Activated CD8-positive, alpha-beta memory T cell treated with anti-CD3 and anti-CD28 coated beads for 4 hours (primary cell): ENCODE results near the gene CTAGE4.
"Not testable (repeated sequence)": the region's sequence is repeated elsewhere in the genome, so short reads cannot be mapped to it uniquely, and the experiment has no call there.

Source experiments
- DNase-seq, 2 donors: peaks; one replicate each; pipeline ENCODE4 v3.0.0-alpha.2; 2020; ENCODE audit warnings: low read depth in 2 of 2

CTAGE4 gene, protein sequence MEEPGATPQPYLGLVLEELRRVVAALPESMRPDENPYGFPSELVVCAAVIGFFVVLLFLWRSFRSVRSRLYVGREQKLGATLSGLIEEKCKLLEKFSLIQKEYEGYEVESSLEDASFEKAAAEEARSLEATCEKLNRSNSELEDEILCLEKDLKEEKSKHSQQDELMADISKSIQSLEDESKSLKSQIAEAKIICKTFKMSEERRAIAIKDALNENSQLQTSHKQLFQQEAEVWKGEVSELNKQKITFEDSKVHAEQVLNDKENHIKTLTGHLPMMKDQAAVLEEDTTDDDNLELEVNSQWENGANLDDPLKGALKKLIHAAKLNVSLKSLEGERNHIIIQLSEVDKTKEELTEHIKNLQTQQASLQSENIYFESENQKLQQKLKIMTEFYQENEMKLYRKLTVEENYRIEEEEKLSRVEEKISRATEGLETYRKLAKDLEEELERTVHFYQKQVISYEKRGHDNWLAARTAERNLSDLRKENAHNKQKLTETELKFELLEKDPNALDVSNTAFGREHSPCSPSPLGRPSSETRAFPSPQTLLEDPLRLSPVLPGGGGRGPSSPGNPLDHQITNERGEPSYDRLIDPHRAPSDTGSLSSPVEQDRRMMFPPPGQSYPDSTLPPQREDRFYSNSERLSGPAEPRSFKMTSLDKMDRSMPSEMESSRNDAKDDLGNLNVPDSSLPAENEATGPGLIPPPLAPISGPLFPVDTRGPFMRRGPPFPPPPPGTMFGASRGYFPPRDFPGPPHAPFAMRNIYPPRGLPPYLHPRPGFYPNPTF

DNA sequence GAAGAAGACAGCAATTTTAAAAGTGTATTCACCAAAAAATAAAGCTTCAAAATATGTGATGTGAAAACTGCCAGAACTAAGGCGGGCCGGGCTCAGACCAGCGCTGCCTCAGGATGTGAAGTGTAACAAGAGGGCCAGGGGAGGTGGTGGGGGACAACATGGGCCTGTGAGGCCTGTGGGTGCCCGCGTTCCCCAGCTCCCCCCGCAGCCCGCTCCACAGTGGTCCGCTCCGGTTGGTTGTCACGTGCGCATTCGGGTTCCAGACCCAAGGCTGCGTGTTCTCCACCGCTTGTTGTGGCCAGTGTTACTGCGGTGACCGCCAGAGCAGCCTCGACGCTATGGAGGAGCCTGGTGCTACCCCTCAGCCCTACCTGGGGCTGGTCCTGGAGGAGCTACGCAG is at the start of gene CTAGE4:
Gene CTAGE4, plus strand, starts transcription at position 301 of the 400 bp plus-strand sequence. Its CDS starts 38 bp downstream, at position 339.
- not testable (repeated sequence) for DNase-seq

DNA sequence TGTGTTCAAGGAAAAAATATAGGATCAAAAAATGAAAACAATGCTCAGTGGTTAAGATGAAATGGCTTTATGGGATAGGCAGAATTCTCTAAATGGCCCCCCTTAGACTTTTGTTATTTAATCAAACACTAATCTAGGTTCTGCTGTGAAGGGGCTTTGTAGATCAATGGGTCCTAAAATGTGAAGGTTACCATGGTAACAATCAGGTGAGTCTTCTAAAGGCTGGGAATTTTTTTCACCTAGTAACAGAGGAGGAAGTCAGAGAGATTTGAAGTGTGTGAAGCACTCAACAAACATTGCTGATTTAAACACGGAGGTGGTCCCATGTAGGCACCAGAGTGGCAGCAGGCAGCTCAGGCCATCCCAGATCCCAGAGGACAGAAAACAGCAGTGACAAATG is 49.1 kb upstream of the CTAGE4 start:
- DNase-seq: no peak

DNA sequence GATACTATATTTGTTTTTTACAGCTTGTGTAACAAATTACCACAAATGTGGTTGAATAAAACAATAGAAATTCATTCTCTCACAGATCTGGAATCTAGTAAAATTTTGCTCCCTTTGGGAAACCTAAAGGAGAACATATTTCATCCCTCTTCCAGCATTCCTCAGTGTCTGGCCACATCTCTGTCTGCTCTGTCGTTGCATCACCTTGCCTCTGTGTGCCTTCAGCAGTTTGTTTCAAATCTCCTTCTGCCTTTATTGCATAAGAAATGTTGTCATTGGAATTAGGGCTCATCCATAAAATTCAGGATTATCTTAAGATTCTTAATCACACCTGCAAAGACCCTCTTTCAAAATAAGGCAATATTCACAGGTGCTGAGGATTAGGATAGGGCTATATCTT is 45.8 kb upstream of the CTAGE4 start:
- DNase-seq: no peak

DNA sequence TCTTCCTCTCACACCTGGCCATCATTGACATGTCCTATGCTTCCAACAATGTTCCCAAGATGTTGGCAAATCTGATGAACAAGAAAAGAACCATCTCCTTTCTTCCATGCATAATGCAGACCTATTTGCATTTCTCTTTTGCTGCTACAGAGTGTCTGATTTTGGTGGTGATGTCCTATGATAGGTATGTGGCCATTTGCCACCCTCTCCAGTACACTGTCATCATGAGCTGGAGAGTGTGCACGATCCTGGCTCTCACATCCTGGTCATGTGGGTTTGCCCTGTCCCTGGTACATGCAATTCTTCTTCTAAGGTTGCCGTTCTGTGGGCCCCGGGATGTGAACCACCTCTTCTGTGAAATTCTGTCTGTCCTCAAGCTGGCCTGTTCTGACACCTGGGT is 41.1 kb upstream of the CTAGE4 start:
- no peak for DNase-seq

DNA sequence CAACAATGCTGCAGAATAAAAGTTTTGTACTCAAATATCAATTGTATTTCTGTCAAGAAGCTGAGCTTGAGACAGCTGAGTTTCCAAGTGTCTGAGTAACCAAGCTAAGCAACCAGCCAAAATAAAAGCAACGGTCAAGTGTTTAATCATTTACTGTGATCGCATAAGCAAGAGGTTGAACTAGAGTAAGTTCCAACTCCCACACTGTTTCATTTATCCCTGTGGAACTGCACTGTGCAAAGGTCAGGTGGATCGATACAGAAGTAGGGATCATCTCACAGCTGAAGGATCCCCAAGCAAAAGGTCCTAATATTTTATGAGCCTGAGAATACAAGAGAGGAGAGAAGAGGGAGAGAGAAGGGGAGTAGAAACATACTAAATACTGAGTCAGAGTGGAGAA is 38.8 kb upstream of the CTAGE4 start:
- DNase-seq: no peak

DNA sequence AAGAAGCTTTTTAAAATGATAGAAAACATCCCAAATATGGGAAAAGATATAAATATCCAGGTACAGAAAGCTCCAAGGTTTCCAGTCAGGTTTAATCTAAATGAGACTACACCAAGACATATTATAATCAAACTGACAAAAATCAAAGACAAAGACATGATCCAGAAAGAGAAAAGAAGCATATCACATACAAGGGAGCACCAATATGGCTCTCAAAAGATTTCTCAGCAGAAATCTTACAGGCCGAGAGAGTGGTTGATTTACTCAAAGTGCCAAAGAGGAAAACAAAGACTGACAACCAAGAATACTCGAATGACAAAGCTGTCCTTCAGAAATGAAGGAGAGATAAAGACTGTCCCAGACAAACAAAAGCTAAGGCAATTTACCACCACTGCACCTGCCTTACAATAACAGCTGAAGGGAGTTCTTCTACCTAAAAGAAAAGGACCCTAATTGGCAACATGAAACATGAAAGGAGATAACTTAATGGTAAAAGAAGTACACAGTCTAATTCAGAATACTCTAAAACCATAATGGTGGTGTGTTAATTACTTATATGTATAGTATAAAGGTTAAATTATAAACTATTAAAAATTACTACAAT is 34.9 kb upstream of the CTAGE4 start:
- DNase-seq: no peak

DNA sequence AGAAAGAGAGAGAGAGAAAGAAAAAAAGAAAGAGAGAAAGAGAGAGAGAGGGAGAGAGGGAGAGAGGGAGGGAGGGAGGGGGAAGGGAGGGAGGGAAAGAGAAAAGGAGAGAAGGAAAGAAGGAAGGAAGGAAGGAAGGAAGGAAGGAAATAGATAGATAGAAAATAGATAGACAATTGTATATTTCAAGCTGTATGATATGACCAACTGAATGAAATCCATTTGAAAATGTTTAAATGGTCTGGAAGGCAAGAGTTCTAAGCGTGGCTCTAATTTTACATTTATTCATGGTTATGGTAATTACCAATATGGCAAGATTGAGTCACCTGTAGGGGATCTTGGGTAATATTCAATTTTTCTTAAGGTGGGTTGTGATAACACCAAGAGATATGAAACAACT is 24.4 kb upstream of the CTAGE4 start:
- no peak for DNase-seq

DNA sequence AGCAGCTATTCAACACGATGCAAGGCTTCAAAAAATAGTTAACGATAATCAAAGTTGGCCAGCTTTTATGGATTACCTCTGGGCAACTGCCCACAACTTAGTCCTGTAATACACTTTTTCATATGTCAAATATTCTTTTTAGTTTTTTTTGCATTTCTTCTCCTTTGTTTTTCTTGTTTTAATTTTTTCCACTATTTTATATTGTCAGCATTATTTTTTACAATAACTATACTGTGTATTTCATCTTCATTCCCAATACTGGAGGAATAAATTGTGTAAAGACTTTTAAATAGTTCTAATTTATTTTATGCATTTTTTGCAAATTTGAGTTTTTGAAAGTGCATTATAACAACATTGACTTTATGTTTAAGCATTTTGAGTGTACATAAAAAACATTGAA is 18.5 kb upstream of the CTAGE4 start:
- no peak for DNase-seq

DNA sequence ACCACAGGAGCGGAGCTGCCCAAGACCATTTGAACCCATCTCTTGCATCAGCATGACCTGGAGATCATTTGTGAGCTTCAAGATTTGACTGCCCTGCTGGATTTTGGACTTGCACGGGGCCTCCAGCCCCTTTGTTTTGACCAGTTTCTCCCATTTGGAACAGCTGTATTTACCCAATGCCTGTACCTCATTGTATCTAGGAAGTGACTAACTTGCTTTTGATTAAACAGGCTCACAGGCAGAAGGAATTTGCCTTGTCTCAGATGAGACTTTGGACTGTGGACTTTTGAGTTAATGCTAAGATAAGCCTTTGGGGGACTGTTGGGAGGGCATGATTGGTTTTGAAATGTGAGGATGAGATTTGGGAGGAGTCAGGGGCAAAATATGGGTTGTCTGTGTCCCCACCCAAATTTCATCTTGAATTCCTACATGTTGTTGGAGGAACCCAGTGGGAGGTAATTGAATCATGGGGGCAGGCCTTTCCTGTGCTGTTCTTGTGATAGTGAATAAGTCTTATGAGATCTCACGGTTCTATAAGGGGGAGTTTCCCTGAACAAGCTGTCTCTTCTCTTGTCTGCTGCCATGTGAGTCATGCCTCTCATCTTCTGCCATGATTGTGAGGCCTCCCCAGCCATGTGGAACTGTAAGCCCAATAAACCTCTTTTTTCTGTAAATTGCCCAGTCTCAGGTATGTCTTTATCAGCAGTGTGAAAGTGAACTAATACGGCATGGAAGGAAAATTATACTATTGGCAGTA is 11.5 kb upstream of the CTAGE4 start:
- DNase-seq: not testable (repeated sequence)

DNA sequence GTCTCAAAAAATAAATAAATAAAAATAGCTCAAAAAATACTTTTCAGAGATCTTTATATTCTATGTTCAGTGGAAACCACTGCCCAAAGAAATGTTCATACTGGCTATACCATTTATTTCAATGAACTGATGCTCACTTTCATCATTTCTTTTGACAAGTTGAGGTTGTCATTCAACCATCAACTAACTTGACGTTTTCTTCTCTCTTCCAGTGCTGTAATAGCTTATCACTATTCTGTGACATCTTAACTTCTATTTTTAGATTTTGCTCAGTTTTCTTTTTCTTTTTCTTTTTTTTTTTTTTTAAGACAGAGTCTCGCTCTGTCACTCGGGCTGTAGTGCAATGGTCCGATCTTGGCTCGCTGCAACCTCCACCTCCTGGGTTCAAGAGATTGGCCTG is 8.7 kb upstream of the CTAGE4 start:
- no peak for DNase-seq

DNA sequence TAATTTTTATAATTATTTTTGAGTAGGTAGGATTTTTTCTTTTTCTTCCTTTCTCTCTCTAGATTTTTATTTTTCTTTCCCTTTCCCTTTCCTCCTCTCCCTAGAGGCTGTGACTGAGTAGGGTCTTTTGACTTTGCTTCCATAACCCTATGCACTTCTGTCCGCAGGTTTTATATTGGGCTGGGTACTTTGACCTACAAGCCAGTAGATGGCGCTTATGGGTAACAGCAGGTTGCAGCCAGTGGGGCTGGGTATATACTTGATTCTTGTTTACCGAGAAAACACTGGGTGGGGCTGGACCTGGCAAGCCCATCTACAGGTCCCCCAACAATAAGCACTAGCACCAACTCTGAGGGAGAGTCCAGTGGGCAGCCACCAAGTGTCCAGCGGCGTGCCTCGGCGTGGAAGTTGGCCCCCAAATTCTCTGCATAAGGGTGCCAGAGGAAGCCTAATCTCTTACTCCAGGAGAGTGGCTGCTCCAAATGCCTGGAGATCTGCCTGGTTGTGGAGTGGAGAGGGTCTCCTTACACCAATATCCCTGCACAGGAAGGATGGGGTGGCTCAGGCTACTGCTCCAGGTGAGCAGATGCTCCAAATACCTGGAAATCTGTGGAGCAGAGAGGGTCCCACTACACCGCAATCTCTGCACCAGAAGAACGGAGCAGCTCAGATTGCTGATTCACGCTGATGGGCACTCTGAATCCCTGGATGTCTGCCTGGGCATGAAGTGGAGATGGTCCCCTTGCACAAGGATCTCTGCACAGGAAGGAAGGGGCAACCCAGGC is 4.7 kb upstream of the CTAGE4 start:
- peak in 1 of 2 donors; percentile 6 for DNase-seq

DNA sequence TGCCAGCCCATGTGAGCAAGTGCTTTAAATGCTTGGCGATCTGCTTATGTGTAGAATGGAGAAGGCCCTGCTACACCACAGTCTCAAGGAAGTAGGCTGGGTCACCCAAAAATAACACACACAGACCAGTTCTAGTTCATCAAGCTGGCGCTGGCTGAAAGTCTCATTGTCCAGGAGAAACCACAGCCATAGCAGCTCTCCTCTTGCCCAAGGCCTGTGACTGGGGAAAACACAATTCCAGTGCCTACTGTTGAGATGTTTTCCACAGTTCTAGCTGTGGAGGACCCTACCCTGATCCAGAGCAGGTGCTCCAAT is 4.1 kb upstream of the CTAGE4 start:
- not testable (repeated sequence) for DNase-seq

DNA sequence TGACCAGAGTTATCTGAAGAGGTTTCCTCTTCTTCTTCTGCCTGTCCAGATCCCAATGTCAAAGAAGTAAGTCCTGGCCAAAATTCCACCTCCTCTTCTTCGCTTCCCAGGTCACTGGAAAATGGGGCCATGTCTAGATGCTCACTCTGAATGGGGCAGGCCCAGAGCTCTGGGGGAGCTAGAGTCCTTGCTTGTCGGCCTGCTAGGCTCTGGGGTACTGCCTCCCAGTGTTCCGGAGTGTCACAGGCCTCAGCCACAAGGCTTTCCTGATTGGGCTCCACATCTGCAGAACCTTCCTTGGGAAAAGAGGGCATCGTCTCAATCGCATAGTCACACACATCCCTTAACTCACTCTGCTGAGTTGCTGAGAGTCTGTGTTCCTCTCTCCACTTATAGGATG is 4.6 kb downstream of the CTAGE4 start:
- not testable (repeated sequence) for DNase-seq

DNA sequence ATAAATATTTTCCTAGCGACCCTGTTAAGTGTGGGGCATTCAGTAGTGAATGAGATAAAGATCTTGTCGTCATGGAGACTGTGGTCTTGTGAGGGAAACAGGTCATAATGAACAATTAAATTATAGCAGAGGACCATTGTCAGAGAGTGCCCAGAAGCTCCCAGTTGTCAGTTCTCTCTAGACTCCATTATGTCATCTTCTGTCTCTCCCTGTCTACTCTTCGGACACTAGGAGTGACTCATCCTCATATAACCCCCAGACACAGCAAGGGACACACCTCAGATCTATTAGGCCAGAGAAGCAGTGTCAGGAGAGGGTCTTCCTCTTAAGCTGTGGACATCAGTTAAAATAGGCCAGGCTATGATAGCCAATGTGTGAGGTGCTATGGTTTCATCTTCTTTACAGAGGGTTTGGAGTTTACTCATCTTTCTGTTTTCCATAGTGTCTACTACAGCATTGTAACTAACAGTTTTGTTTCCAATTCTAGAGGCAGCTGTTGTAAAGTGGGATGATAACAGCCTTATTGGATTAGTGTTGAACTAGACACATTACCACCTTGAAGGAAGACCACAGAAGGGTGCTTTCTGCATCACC is 5.4 kb downstream of the CTAGE4 start:
- DNase-seq: not testable (repeated sequence)

DNA sequence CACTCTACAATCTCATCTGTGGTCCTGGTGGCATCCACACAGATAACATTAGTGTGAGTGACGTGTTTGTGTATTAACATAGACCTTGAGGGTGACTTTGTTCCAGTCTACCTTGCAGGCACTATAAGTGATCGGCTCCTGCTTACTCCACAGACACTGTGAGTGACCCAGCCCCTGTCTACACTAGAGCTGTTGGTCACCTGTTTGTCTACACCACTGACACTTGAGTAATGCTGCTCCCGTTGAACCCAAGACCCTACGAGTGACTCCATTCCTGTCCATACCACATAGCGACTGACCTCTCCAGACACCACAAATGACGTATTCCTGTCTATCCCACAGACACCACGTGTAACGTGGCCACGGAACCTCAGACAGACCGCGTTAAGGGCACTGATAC is 10.5 kb downstream of the CTAGE4 start:
- not testable (repeated sequence) for DNase-seq

DNA sequence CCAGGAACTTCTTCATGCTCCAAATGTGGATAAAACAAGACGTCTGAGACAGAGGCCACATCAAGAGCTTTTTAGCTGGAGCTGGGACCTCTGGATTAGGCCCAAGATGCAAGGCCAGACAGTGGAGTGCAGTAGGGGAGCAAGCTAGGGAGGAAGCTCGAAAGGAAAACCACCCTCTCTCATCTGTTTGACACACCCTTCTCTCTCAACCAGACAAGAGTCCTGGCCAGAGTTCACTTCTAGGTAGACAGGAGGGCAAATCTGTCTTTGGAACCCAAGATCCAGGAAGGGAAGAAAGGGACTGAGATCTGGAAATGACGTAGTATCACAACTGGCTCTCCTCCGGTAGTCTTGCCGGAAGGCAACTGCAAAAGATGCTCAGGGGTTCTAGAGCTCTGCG is 11.2 kb downstream of the CTAGE4 start:
- DNase-seq: not testable (repeated sequence)

DNA sequence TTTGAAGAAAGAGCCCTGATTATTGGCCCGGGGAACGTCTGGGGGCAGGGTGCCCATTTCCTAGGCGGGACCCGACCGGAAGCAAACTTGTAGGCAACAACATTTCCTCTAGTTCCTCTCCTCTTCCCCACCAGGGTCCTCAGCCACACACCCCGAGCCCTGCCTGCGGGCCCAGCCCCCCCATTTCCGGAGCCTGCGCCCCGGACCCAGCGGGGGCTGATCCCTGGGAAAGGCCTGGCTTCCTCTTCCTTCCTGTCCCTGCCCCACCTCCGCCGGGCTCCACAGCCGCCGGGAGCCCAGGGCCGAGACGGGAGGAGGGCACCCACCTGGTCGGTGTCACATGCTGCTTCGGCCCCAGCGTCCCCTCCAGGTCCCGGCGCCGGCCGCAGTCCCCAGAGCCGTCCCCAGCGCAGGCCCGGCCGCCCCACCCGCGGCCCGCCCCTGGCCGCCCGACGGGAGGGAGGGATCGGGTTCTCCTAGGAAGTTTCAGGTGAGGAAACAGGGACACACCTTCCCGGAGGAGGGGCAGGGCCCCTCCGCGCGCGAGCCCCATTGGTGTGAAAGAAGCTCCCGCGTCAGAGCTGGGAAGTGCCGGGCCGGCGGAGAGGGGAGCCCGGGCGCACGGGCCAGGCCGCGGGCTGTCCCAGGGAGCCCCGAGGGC is 12.1 kb downstream of the CTAGE4 start, which contains the start of gene ARHGEF35:
Gene ARHGEF35, minus strand, starts transcription at position 622 of the 661 bp plus-strand sequence. CDS start 7,450 bp downstream, outside the sequence.
- DNase-seq: not testable (repeated sequence)

DNA sequence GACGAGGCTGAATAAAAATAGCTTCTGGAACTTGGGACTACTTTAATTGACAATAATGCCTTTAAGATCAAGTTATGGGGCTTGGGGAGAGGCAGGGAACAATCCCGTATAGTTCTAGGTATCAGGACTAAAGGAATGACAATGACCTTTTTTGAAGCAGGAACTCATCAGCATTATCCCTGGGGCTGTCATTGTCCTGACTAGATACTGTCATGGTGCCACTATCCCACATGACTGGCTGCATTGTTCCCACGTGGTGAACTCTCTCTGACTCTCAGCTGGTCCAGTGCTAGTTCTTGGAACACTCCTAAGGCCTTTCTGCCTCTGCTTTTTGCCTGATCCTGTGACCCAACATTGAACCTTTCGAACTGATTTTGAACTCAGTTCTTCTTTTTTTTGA is 15.7 kb downstream of the CTAGE4 start:
- DNase-seq: not testable (repeated sequence)

DNA sequence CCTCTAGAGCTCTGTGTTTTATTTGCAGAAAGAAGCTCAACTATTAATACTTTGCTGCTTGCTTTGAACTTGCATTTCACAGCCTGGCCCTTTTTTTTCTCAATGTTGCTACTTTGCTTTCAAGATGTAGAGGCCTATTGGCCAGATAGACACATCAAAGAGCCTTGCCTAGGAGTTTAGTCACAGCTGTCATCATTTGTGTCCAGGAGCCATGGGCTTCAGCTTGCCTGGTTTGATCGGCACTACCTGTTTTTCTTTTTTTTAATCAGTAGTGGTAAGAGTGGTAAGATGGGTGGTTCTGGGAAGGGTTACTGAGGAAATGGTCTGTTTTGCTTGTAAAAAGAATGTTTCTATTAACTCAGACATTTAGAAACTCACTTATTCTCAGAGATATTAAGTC is 18.7 kb downstream of the CTAGE4 start:
- not testable (repeated sequence) for DNase-seq

DNA sequence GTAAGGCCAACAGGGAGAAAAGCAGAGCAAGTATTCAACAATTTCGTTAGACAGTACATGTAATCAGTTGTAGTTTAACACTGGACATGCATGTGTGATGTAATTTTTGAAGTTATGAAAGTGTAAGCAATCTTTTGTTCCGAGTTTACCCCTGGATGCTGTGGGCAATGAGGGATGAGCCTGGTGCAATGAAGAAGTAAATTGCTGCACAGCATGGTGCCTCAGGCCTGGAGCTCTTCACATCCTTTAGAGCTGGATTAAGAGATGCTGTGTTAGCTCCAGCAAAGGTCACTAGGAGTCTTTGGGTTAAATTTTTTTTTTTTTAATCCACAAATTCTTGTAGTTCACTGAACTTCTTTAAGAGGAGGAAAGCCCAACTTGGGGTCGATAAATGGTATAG is 19.8 kb downstream of the CTAGE4 start:
- DNase-seq: not testable (repeated sequence)
